SK-N-SH (cell line): Measurements from ENCODE around the gene MELK. TPM values are rescaled to one million over a fixed set of nuclear protein-coding genes. Genes with fewer than 3 reads are reported as not detected.

Experiments
- CTCF ChIA-PET: fragments of 300-600, 350-600 bp; formaldehyde crosslinking; extraction: SDS; loops from one replicate; lab custom pipeline; 2021; lab: Yijun Ruan, JAX
- POLR2A ChIA-PET: fragments of 350-600 bp; sonication (Branson Sonifier 250); formaldehyde crosslinking; extraction: SDS; loops from one replicate; lab custom pipeline; 2020; ENCODE audit warnings: antibody characterized with exemption, inconsistent platforms; lab: Yijun Ruan, JAX
- DNase-seq: peaks from one replicate; pipeline ENCODE4 v3.0.0; 2012
- H2AFZ ChIP-seq: fragments of 200-600 bp; sonication (generic); 2 replicates; pipeline ENCODE4 v1.8.1; 2016; ENCODE audit warnings: antibody characterized with exemption, mild to moderate bottlenecking, low read depth
- H3F3A ChIP-seq: fragments of 200-600 bp; sonication (generic); replicated peaks from 2 replicates; pipeline ENCODE3; 2016; ENCODE audit warnings: antibody characterized with exemption, mild to moderate bottlenecking; ENCODE audit not compliant: insufficient read depth
- H3K27ac ChIP-seq, 2 experiments: fragments of 200-500 bp in 1 of 2; fragments of 200-600 bp in 1 of 2; sonication (Bioruptor generic) in 1 of 2; sonication (generic), shearing (Covaris generic) in 1 of 2; 2 replicates each; pipeline versions ENCODE4 v1.5.1 to v1.6.1; 2014 to 2016; ENCODE audit warnings: low read depth in 2 of 2, inconsistent platforms in 1 of 2, low read length in 1 of 2, mild to moderate bottlenecking in 1 of 2, mixed read lengths in 1 of 2
- H3K27me3 ChIP-seq: fragments of 200-600 bp; sonication (generic), shearing (Covaris generic); 2 replicates; pipeline ENCODE4 v1.6.1; 2016; ENCODE audit warnings: mixed run types; ENCODE audit not compliant: insufficient read depth
- H3K36me3 ChIP-seq, 2 experiments: fragments of 200-500 bp in 1 of 2; fragments of 200-600 bp in 1 of 2; sonication (Bioruptor generic) in 1 of 2; sonication (generic) in 1 of 2; replicated peaks in 1 of 2; 2 replicates each; pipeline versions ENCODE3 to v1.5.1; 2014 to 2016; ENCODE audit warnings: low read length in 1 of 2, mild to moderate bottlenecking in 1 of 2; ENCODE audit not compliant: insufficient read depth in 2 of 2, control insufficient read depth in 1 of 2
- H3K4me1 ChIP-seq, 2 experiments: fragments of 200-500 bp in 1 of 2; fragments of 200-600 bp in 1 of 2; sonication (Bioruptor generic) in 1 of 2; sonication (generic), shearing (Covaris generic) in 1 of 2; 2 replicates each; pipeline versions ENCODE4 v1.5.1 to v1.6.1; 2014 to 2016; ENCODE audit warnings: low read depth in 1 of 2, low read length in 1 of 2, mixed run types in 1 of 2; ENCODE audit not compliant: insufficient read depth in 2 of 2, control insufficient read depth in 1 of 2
- H3K4me2 ChIP-seq: fragments of 200-600 bp; sonication (generic), shearing (Covaris generic); 2 replicates; pipeline ENCODE4 v1.6.1; 2017; ENCODE audit warnings: mixed run types
- H3K4me3 ChIP-seq, 2 experiments: fragments of 200-500 bp in 1 of 2; fragments of 200-600 bp in 1 of 2; sonication (Bioruptor generic) in 1 of 2; sonication (generic), shearing (Covaris generic) in 1 of 2; 2 replicates each; pipeline versions ENCODE4 v1.5.1 to v1.8.1; 2014 to 2016; ENCODE audit warnings: low read depth in 2 of 2, inconsistent platforms in 1 of 2, low read length in 1 of 2, mild to moderate bottlenecking in 1 of 2, mixed read lengths in 1 of 2, moderate library complexity in 1 of 2
- H3K79me2 ChIP-seq: fragments of 200-600 bp; sonication (generic); 2 replicates; pipeline ENCODE4 v1.8.1; 2017; ENCODE audit warnings: mild to moderate bottlenecking; ENCODE audit not compliant: insufficient read depth
- H3K9ac ChIP-seq: fragments of 200-600 bp; sonication (generic); 2 replicates; pipeline ENCODE4 v1.6.1; 2017; ENCODE audit warnings: mixed run types
- H3K9me2 ChIP-seq: fragments of 200-600 bp; sonication (generic); 2 replicates; pipeline ENCODE4 v1.6.1; 2017; ENCODE audit warnings: mixed run types
- H3K9me3 ChIP-seq: fragments of 200-600 bp; sonication (generic); 2 replicates; pipeline ENCODE4 v1.6.1; 2017; ENCODE audit warnings: mixed run types, mild to moderate bottlenecking, moderate library complexity
- H4K20me1 ChIP-seq: fragments of 200-600 bp; sonication (generic); 2 replicates; pipeline ENCODE4 v1.6.1; 2017; ENCODE audit warnings: mild to moderate bottlenecking, mixed run types; ENCODE audit not compliant: insufficient read depth
- CTCF ChIP-seq: fragments of 200-600 bp; sonication (generic); IDR thresholded peaks from 2 replicates; pipeline ENCODE4 v1.6.1; 2017; ENCODE audit warnings: antibody characterized with exemption, mild to moderate bottlenecking, moderate library complexity
- ELF1 ChIP-seq: IDR thresholded peaks from 2 replicates; pipeline ENCODE4 v1.4.0; 2012
- EP300 ChIP-seq, 2 experiments: IDR thresholded peaks; 2 replicates each; pipeline versions ENCODE4 v1.4.0 to v1.6.1; 2012; ENCODE audit warnings: borderline replicate concordance in 1 of 2, low read depth in 1 of 2, low read length in 1 of 2
- EZH2phosphoT487 ChIP-seq: fragments of 200-600 bp; sonication (generic); IDR thresholded peaks from 2 replicates; pipeline ENCODE4 v1.6.1; 2017; ENCODE audit warnings: low read depth, mixed run types, mild to moderate bottlenecking, antibody characterized with exemption, moderate library complexity, borderline replicate concordance
- FOXM1 ChIP-seq: IDR thresholded peaks from 2 replicates; pipeline ENCODE4 v1.4.0; 2012; ENCODE audit warnings: low read depth, mild to moderate bottlenecking
- GATA2 ChIP-seq: sonication (generic); formaldehyde crosslinking; IDR thresholded peaks from 2 replicates; pipeline ENCODE4 v1.5.0; 2020; ENCODE audit warnings: mild to moderate bottlenecking, missing genetic modification reagents
- MXI1 ChIP-seq: IDR thresholded peaks from 2 replicates; pipeline ENCODE4 v1.6.1; 2012; ENCODE audit warnings: mild to moderate bottlenecking, low read depth, low read length, improper control_type of control experiment
- PBX3 ChIP-seq: IDR thresholded peaks from 2 replicates; pipeline ENCODE4; 2012
- RAD21 ChIP-seq: IDR thresholded peaks from 2 replicates; pipeline ENCODE4 v1.6.1; 2012; ENCODE audit warnings: mild to moderate bottlenecking, low read length
- REST ChIP-seq: IDR thresholded peaks from 2 replicates; pipeline ENCODE4 v1.6.1; 2012; ENCODE audit warnings: mild to moderate bottlenecking, low read depth, low read length, moderate library complexity
- RFX5 ChIP-seq: IDR thresholded peaks from 2 replicates; pipeline ENCODE4 v1.6.1; 2012; ENCODE audit warnings: mild to moderate bottlenecking, improper control_type of control experiment, low read length
- RXRA ChIP-seq: IDR thresholded peaks from 2 replicates; pipeline ENCODE4 v1.4.0; 2012; ENCODE audit warnings: low read depth, mild to moderate bottlenecking, borderline replicate concordance
- SMC3 ChIP-seq: IDR thresholded peaks from 2 replicates; pipeline ENCODE4 v1.6.1; 2012; ENCODE audit warnings: low read depth, low read length, improper control_type of control experiment
- TAF1 ChIP-seq: IDR thresholded peaks from 2 replicates; pipeline ENCODE4 v1.6.1; 2012; ENCODE audit warnings: low read depth, mild to moderate bottlenecking, low read length, moderate library complexity, borderline replicate concordance
- USF1 ChIP-seq: IDR thresholded peaks from 2 replicates; pipeline ENCODE4 v1.4.0; 2012; ENCODE audit warnings: low read depth, borderline replicate concordance
- WGBS: methylation state at CpG from one replicate; pipeline ENCODE4 v1.1.6; 2017; ENCODE audit warnings: low lambda C conversion rate; 5-methylcytosine and 5-hydroxymethylcytosine counted together
- polyA plus RNA-seq, 3 experiments: library from polyadenylated mRNA; depleted of rRNA; stranded (reverse); fragments of >200 nt; gene quantifications; 2 replicates each; pipeline ENCODE4 v1.2.3, GENCODE V29; 2012

MELK gene
- polyA plus RNA-seq, 1 of the 3 experiments (the other 2 are of a cell fraction) = 16.5 TPM

GRCh38 chr9:36637491-36638270, 65.0 kb downstream of the MELK start:
- no peak overlapping the region for H2AFZ ChIP-seq
- DNase-seq = no peak
- peaks cover 30% of the 10 kb centered on the region; the same call in 1 of the 2 replicates for H3K79me2 ChIP-seq
- 93% methylated on average over 2 of the region's 2 CpGs for WGBS
- H3K9me2 ChIP-seq = no peaks in the 10 kb centered on the region
- no peaks in the 10 kb centered on the region for H4K20me1 ChIP-seq
- H3K27me3 ChIP-seq = no peaks in the 10 kb centered on the region
- TF ChIP-seq FOXM1 (no peak), MXI1 (no peak), RAD21 (peak; percentile 59), CTCF (0 out of 2 replicates have a peak, but pooled peaks have one; percentile 11), SMC3 (peak; percentile 36; the same call in 1 of the 2 replicates)
- ChIA-PET CTCF (interaction anchor here (0.6 to 9.2 kb wide), 4 partner anchors 13 to 99 kb away, joined by 3 to 150 read pairs (median 6); no protein-coding TSS in a partner anchor), POLR2A (no interaction called here)
- H3K9ac ChIP-seq = no peak overlapping the region
- H3K4me3 ChIP-seq = no peak overlapping the region
- no peak overlapping the region for H3K4me2 ChIP-seq
- peaks cover 7 to 19% of the 10 kb centered on the region in 2 experiments for H3K36me3 ChIP-seq
- H3K9me3 ChIP-seq = no peaks in the 10 kb centered on the region
- H3K4me1 ChIP-seq = no peaks in the 10 kb centered on the region
- H3K27ac ChIP-seq = no peak overlapping the region
- H3F3A ChIP-seq = no peaks in the 10 kb centered on the region

- Histone ChIP-seq H2AFZ (no peak overlapping the region), H3K4me1 (no peaks in the 10 kb centered on the region), H3K9me3 (no peaks in the 10 kb centered on the region), H3K79me2 (peaks cover 22% of the 10 kb centered on the region; the same call in 1 of the 2 replicates), H3K36me3 (peaks cover 0 to 22% of the 10 kb centered on the region in 2 experiments), H3K9me2 (no peaks in the 10 kb centered on the region), H3K9ac (no peak overlapping the region), H3F3A (no peaks in the 10 kb centered on the region), H4K20me1 (no peaks in the 10 kb centered on the region), H3K27me3 (no peaks in the 10 kb centered on the region), H3K4me2 (no peak overlapping the region), H3K4me3 (no peak overlapping the region), H3K27ac (no peak overlapping the region)
- CTCF ChIA-PET = interaction anchor here (1.3 kb wide), 1 partner anchor 88 kb away, joined by 8 read pairs; no protein-coding TSS in a partner anchor
- WGBS = 96% methylated on average over 6 of the region's 6 CpGs
- no peak for TF ChIP-seq ELF1
- TF ChIP-seq PBX3 = no peak
- no peak for TF ChIP-seq RFX5
- TF ChIP-seq EP300 (IDR thresholded peaks at IDR 0.05; ENCODE audit: borderline replicate concordance in 1 of 2, low read depth in 1 of 2, low read length in 1 of 2) = no peak
- TF ChIP-seq TAF1 = no peak
- TF ChIP-seq GATA2 = no peak
- no peak for TF ChIP-seq EZH2phosphoT487
- TF ChIP-seq MXI1 = no peak
- no peak for TF ChIP-seq USF1
- no peak for TF ChIP-seq REST
- TF ChIP-seq RXRA = no peak
- POLR2A ChIA-PET = no interaction called here
- DNase-seq = no peak
Measured at GRCh38 chr9:36640771-36641381, 68.2 kb downstream of the MELK start.
